H1 (cell line): ENCODE results near the gene C22orf39. TPM values are rescaled to one million over a fixed set of nuclear protein-coding genes. Genes with fewer than 3 reads are reported as not detected.

Experiments
- CTCF ChIA-PET: fragments of 300-600 bp; sonication (Branson Sonifier 250); formaldehyde crosslinking; loops from one replicate; lab custom pipeline; 2021; ENCODE audit not compliant: partially characterized antibody; lab: Charles Lee
- POLR2A ChIA-PET: fragments of 300-600 bp; sonication (Branson Sonifier 250); formaldehyde crosslinking; loops from one replicate; lab custom pipeline; 2021; ENCODE audit warnings: inconsistent platforms; ENCODE audit not compliant: partially characterized antibody; lab: Charles Lee
- DNase-seq, 2 experiments: peaks; one replicate each; pipeline versions ENCODE4 v3.0.0 to v3.0.0-alpha.2; 2010 to 2022; ENCODE audit warnings: low spot score in 2 of 2, low read depth in 1 of 2, mixed read lengths in 1 of 2
- FAIRE-seq: peaks from 2 replicates; lab custom pipeline; 2011; peaks lifted over from hg19 to GRCh38; lab: Jason Lieb, UNC
- H2AFZ ChIP-seq: 2 replicates; pipeline ENCODE4 v1.8.1; 2012; ENCODE audit warnings: low read length, inconsistent platforms
- H2AK5ac ChIP-seq: 2 replicates; pipeline ENCODE4 v1.6.1; 2013; ENCODE audit warnings: low read depth, low read length
- H2BK120ac ChIP-seq: replicated peaks from 2 replicates; pipeline ENCODE3; 2013; ENCODE audit warnings: low read depth, low read length, inconsistent platforms
- H2BK12ac ChIP-seq: 2 replicates; pipeline ENCODE4 v1.6.1; 2013; ENCODE audit warnings: low read depth, low read length
- H2BK15ac ChIP-seq: 2 replicates; pipeline ENCODE4 v1.6.1; 2013; ENCODE audit warnings: low read length
- H2BK20ac ChIP-seq: 2 replicates; pipeline ENCODE4 v1.6.1; 2013; ENCODE audit warnings: low read length
- H2BK5ac ChIP-seq: 2 replicates; pipeline ENCODE4 v1.6.1; 2013; ENCODE audit warnings: low read depth, low read length
- H3K14ac ChIP-seq: 2 replicates; pipeline ENCODE4 v1.6.1; 2013; ENCODE audit warnings: inconsistent platforms; ENCODE audit not compliant: insufficient read length
- H3K18ac ChIP-seq: 2 replicates; pipeline ENCODE4 v1.6.1; 2013; ENCODE audit warnings: low read length; ENCODE audit errors: extremely low read depth
- H3K23ac ChIP-seq: 2 replicates; pipeline ENCODE4 v1.6.1; 2013; ENCODE audit warnings: inconsistent platforms; ENCODE audit not compliant: insufficient read length
- H3K23me2 ChIP-seq: 2 replicates; pipeline ENCODE4 v1.6.1; 2013; ENCODE audit warnings: low read depth, low read length
- H3K27ac ChIP-seq: 2 replicates; pipeline ENCODE4 v1.6.1; 2011; ENCODE audit warnings: low read depth, low read length, inconsistent platforms
- H3K27me3 ChIP-seq, 4 experiments: replicated peaks in 1 of 4; 1 replicate in 1 of 4; 2 replicates in 3 of 4; pipeline versions ENCODE4 v1.6.1 to v1.8.1; 2011 to 2013; ENCODE audit warnings: low read length in 3 of 4, mild to moderate bottlenecking in 3 of 4, inconsistent platforms in 2 of 4, mixed read lengths in 2 of 4, moderate library complexity in 1 of 4; ENCODE audit not compliant: control insufficient read depth in 3 of 4, insufficient read depth in 3 of 4; ENCODE audit errors: extremely low read depth in 1 of 4
- H3K36me3 ChIP-seq, 4 experiments: 2 replicates each; pipeline versions ENCODE4 v1.6.1 to v1.8.1; 2011 to 2013; ENCODE audit warnings: mild to moderate bottlenecking in 4 of 4, low read length in 3 of 4, moderate library complexity in 2 of 4, control low read depth in 1 of 4, inconsistent platforms in 1 of 4; ENCODE audit not compliant: insufficient read depth in 4 of 4, control insufficient read depth in 2 of 4
- H3K4ac ChIP-seq: replicated peaks from 2 replicates; pipeline ENCODE3; 2013; ENCODE audit warnings: low read length, low read depth, mixed read lengths, inconsistent platforms; ENCODE audit not compliant: insufficient read length
- H3K4me1 ChIP-seq, 4 experiments: replicated peaks in 1 of 4; 1 replicate in 1 of 4; 2 replicates in 3 of 4; pipeline versions ENCODE4 v1.6.1 to v1.8.1; 2011 to 2013; ENCODE audit warnings: low read length in 3 of 4, inconsistent platforms in 2 of 4, mixed read lengths in 1 of 4; ENCODE audit not compliant: insufficient read depth in 4 of 4, control insufficient read depth in 3 of 4
- H3K4me2 ChIP-seq, 2 experiments: 2 replicates each; pipeline versions ENCODE4 v1.6.1 to v1.8.1; 2011 to 2013; ENCODE audit warnings: low read depth in 2 of 2, low read length in 2 of 2, control low read depth in 1 of 2, inconsistent platforms in 1 of 2, mild to moderate bottlenecking in 1 of 2; ENCODE audit not compliant: insufficient read depth in 1 of 2
- H3K4me3 ChIP-seq, 4 experiments: fragments of 200-600, 300-600 bp in 1 of 4; sonication (generic), shearing (Covaris generic), sonication (Bioruptor Twin) in 1 of 4; 2 replicates each; pipeline versions ENCODE4 v1.5.1 to v1.8.1; 2011 to 2016; ENCODE audit warnings: low read length in 4 of 4, low read depth in 3 of 4, control low read depth in 2 of 4, inconsistent platforms in 2 of 4, mild to moderate bottlenecking in 2 of 4, mixed read lengths in 1 of 4, moderate library complexity in 1 of 4; ENCODE audit not compliant: insufficient read depth in 2 of 4; ENCODE audit errors: extremely low read depth in 1 of 4
- H3K56ac ChIP-seq: replicated peaks from 2 replicates; pipeline ENCODE3; 2013; ENCODE audit warnings: low read depth, mild to moderate bottlenecking, mixed read lengths, low read length, inconsistent platforms; ENCODE audit not compliant: insufficient read length
- H3K79me1 ChIP-seq: 2 replicates; pipeline ENCODE4 v1.6.1; 2013; ENCODE audit warnings: low read depth, low read length, control low read depth
- H3K79me2 ChIP-seq, 2 experiments: 2 replicates each; pipeline versions ENCODE4 v1.6.1 to v1.8.1; 2012 to 2013; ENCODE audit warnings: low read length in 2 of 2, mild to moderate bottlenecking in 2 of 2, inconsistent platforms in 1 of 2; ENCODE audit not compliant: insufficient read depth in 2 of 2, control insufficient read depth in 1 of 2
- H3K9ac ChIP-seq, 4 experiments: replicated peaks in 1 of 4; 1 replicate in 1 of 4; 2 replicates in 3 of 4; pipeline versions ENCODE4 v1.6.1 to v1.8.1; 2011 to 2013; ENCODE audit warnings: low read depth in 3 of 4, low read length in 3 of 4, control low read depth in 2 of 4, mild to moderate bottlenecking in 2 of 4, moderate library complexity in 2 of 4, inconsistent platforms in 1 of 4; ENCODE audit errors: extremely low read depth in 1 of 4
- H3K9me3 ChIP-seq, 2 experiments: 2 replicates each; pipeline versions ENCODE4 v1.6.1 to v1.8.1; 2012 to 2013; ENCODE audit warnings: mild to moderate bottlenecking in 2 of 2, moderate library complexity in 2 of 2, control low read depth in 1 of 2, inconsistent platforms in 1 of 2, low read depth in 1 of 2, low read length in 1 of 2, mixed read lengths in 1 of 2; ENCODE audit not compliant: insufficient read depth in 2 of 2
- H4K20me1 ChIP-seq, 2 experiments: replicated peaks in 1 of 2; 2 replicates each; pipeline versions ENCODE3 to v1.8.1; 2011 to 2013; ENCODE audit warnings: inconsistent platforms in 2 of 2, low read length in 2 of 2, mild to moderate bottlenecking in 1 of 2; ENCODE audit not compliant: insufficient read depth in 2 of 2, control insufficient read depth in 1 of 2
- H4K5ac ChIP-seq: 2 replicates; pipeline ENCODE4 v1.6.1; 2013; ENCODE audit warnings: low read length, low read depth, mixed read lengths, inconsistent platforms; ENCODE audit not compliant: insufficient read length
- H4K8ac ChIP-seq: 2 replicates; pipeline ENCODE4 v1.8.0; 2013; ENCODE audit warnings: mild to moderate bottlenecking, moderate library complexity, low read length, inconsistent platforms; ENCODE audit not compliant: insufficient read depth; ENCODE audit errors: extremely low read depth
- H4K91ac ChIP-seq: replicated peaks from 2 replicates; pipeline ENCODE3; 2013; ENCODE audit warnings: low read length, mixed read lengths, inconsistent platforms; ENCODE audit not compliant: insufficient read length
- HDAC2 ChIP-seq, 2 experiments: fragments of 300-600 bp in 1 of 2; sonication (generic) in 1 of 2; IDR thresholded peaks; 2 replicates each; pipeline ENCODE4 v1.6.1; 2011 to 2012; ENCODE audit warnings: low read depth in 2 of 2, low read length in 2 of 2, mild to moderate bottlenecking in 2 of 2, moderate library complexity in 2 of 2, borderline replicate concordance in 1 of 2, inconsistent platforms in 1 of 2
- RBBP5 ChIP-seq: IDR thresholded peaks from 2 replicates; pipeline ENCODE4 v1.7.1; 2012; ENCODE audit warnings: low read depth, mild to moderate bottlenecking, inconsistent platforms, low read length, moderate library complexity, borderline replicate concordance
- ZNF274 ChIP-seq: IDR thresholded peaks from 2 replicates; pipeline ENCODE4 v1.7.0; 2012; ENCODE audit warnings: low read length, borderline replicate concordance; ENCODE audit errors: extremely low read depth
- WGBS, 2 experiments: shearing (Covaris generic) in 1 of 2; methylation state at CpG; one replicate each; pipeline versions ENCODE4 v1.1.6 to v1.1.7; 2013 to 2015; ENCODE audit warnings: low lambda C conversion rate in 2 of 2, mixed read lengths in 2 of 2, inconsistent platforms in 1 of 2, low coverage in 1 of 2, missing lambda C conversion rate in 1 of 2; ENCODE audit not compliant: insufficient replicate concordance in 2 of 2, insufficient coverage in 1 of 2, insufficient read length in 1 of 2; ENCODE audit errors: extremely low coverage in 1 of 2, missing lambda C conversion rate in 1 of 2; 5-methylcytosine and 5-hydroxymethylcytosine counted together
- polyA plus RNA-seq, 7 experiments: library from polyadenylated mRNA; depleted of rRNA in 3 of 7; stranded (reverse) in 5 of 7; unstranded in 2 of 7; fragments of >200 nt in 5 of 7; fragments of 200-250 nt in 2 of 7; gene quantifications; 1 replicate in 5 of 7; 2 replicates in 1 of 7; 4 replicates in 1 of 7; pipeline versions ENCODE4 v1.2.1 to v1.2.3, GENCODE V29; 2011 to 2013; ENCODE audit warnings: missing spikeins in 2 of 7, mixed read lengths in 2 of 7
- total RNA-seq: library from RNA; stranded (reverse); fragmentation: NEBNext Ultra II Directional; extraction: Animal tissue kit (Norgen Biotek cat#: 25700); gene quantifications from 2 replicates; pipeline ENCODE4 v1.2.1, GENCODE V29; 2021

C22orf39 gene
- total and polyA plus RNA-seq, 2 of the 8 experiments (the other 6 are each of a cell fraction or from before 2014, with no cell fraction given): 22.7 to 27.7 TPM

DNA sequence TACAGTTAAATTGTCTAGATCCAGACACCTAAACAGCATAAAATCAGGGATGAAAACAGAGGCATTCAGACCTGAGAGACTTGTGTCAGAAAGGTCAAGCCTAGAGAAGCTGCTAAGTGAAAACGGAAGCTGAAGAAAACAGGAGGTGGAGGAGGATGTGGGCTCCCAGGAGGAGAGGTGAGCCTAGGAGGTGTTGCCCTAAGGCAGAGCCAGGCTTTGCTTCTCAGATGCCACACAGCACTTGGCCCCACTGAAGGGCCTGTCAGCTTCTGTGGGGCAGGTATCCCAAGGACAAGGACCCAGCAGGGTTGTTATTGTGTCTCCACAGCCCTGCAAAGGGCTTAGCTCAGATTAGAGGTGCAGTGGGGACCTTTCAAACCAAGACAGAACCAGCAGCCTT, 17.0 kb upstream of the C22orf39 start:
- H3K27ac ChIP-seq: no peak overlapping the region
- H3K79me1 ChIP-seq: peaks cover 2% of the 10 kb centered on the region; the same call in 1 of the 2 replicates
- no peak for FAIRE-seq
- peaks cover 0 to 10% of the 10 kb centered on the region in 2 experiments for H4K20me1 ChIP-seq
- H2BK15ac ChIP-seq: no peak overlapping the region
- H4K91ac ChIP-seq: no peak overlapping the region
- H3K79me2 ChIP-seq: no peaks in the 10 kb centered on the region
- no peak for DNase-seq
- no peak overlapping the region for H2AFZ ChIP-seq
- H3K23ac ChIP-seq: no peak overlapping the region
- H3K36me3 ChIP-seq: peaks cover 12 to 55% (median 35%) of the 10 kb centered on the region in 4 experiments
- H3K4me2 ChIP-seq: no peak overlapping the region
- H2AK5ac ChIP-seq: no peak overlapping the region
- H2BK12ac ChIP-seq: no peak overlapping the region
- H3K56ac ChIP-seq: no peak overlapping the region
- no peak overlapping the region for H3K4ac ChIP-seq
- no peaks in the 10 kb centered on the region for H3K4me1 ChIP-seq
- ChIA-PET POLR2A (interaction anchor here (0.7 to 3.4 kb wide), 2 partner anchors 14 to 321 kb away, joined by 3 to 9 read pairs; no protein-coding TSS in a partner anchor), CTCF (interaction anchor here (4.6 kb wide), 1 partner anchor 9 kb away, joined by 34 read pairs; no protein-coding TSS in a partner anchor)
- H4K5ac ChIP-seq: no peak overlapping the region
- no peak overlapping the region for H2BK120ac ChIP-seq
- no peaks in the 10 kb centered on the region for H3K23me2 ChIP-seq
- no peak overlapping the region for H3K4me3 ChIP-seq
- H3K9ac ChIP-seq: no peak overlapping the region
- no peaks in the 10 kb centered on the region for H3K27me3 ChIP-seq
- no peak overlapping the region for H2BK20ac ChIP-seq
- no peak overlapping the region for H2BK5ac ChIP-seq
- no peak overlapping the region for H3K14ac ChIP-seq
- H3K9me3 ChIP-seq: no peaks in the 10 kb centered on the region
- H4K8ac ChIP-seq: no peak overlapping the region
- no peak overlapping the region for H3K18ac ChIP-seq
- 100% methylated on average over 1 of the region's 1 CpG; no CpG with 5 or more reads in 1 of the 2 experiments for WGBS, 2 experiments
- TF ChIP-seq RBBP5 (no peak), HDAC2 (IDR thresholded peaks at IDR 0.05; ENCODE audit: borderline replicate concordance in 1 of 2, low read depth in 2 of 2, low read length in 2 of 2) (no peak), ZNF274 (no peak)
